Sigmoid colon (tissue), 7 donors: Measurements from ENCODE around the gene DEFB121. TPM values are rescaled to one million over a fixed set of nuclear protein-coding genes. Genes with fewer than 3 reads are reported as not detected.

Experiments
- DNase-seq: peaks from one replicate; pipeline ENCODE4 v3.0.0-alpha.2; 2019
- H3K27ac ChIP-seq, 4 donors: fragments of 200-600 bp; sonication (generic); one replicate each; pipeline ENCODE4 v1.5.1; 2016 to 2019; ENCODE audit warnings: mild to moderate bottlenecking in 1 of 4
- H3K27me3 ChIP-seq, 3 donors: fragments of 200-600 bp; sonication (generic); one replicate each; pipeline ENCODE4 v1.5.1; 2019; ENCODE audit warnings: mild to moderate bottlenecking in 1 of 3
- H3K36me3 ChIP-seq, 4 donors: fragments of 200-600 bp; sonication (generic); one replicate each; pipeline ENCODE4 v1.5.1; 2016 to 2019
- H3K4me1 ChIP-seq, 4 donors: fragments of 200-600 bp; sonication (generic); one replicate each; pipeline ENCODE4 v1.5.1; 2017 to 2019
- H3K4me3 ChIP-seq, 4 donors: fragments of 200-600 bp; sonication (generic); one replicate each; pipeline ENCODE4 v1.5.1; 2017 to 2019; ENCODE audit warnings: mild to moderate bottlenecking in 2 of 4, moderate library complexity in 1 of 4
- H3K9me3 ChIP-seq, 4 donors: fragments of 200-600 bp in 3 of 4; sonication (generic) in 3 of 4; one replicate each; pipeline versions ENCODE4 v1.5.1 to v1.6.1; 2013 to 2019
- EP300 ChIP-seq, 4 donors: sonication (generic); formaldehyde crosslinking; IDR thresholded peaks; one replicate each; pipeline ENCODE4 v1.6.1; 2017; ENCODE audit warnings: antibody characterized with exemption in 4 of 4
- POLR2A ChIP-seq, 2 donors: fragments of 450-650 bp; IDR thresholded peaks; one replicate each; pipeline ENCODE4 v1.6.1; 2016; ENCODE audit warnings: antibody characterized with exemption in 2 of 2, mild to moderate bottlenecking in 2 of 2, moderate library complexity in 2 of 2
- POLR2AphosphoS5 ChIP-seq, 4 donors: sonication (generic); formaldehyde crosslinking; IDR thresholded peaks; one replicate each; pipeline ENCODE4 v1.6.1; 2017; ENCODE audit warnings: antibody characterized with exemption in 4 of 4
- WGBS, 2 donors: extraction: QIAGEN DNeasy Blood & Tissue Kit; methylation state at CpG; one replicate each; pipeline ENCODE4 v1.1.7; 2013; 5-methylcytosine and 5-hydroxymethylcytosine counted together
- intact Hi-C: fragments of 100-400 bp; cut with DNase I; formaldehyde crosslinking; loops from one replicate; pipeline ENCODE4 v1.15.1; 2023
- polyA plus RNA-seq, 3 donors: library from polyadenylated mRNA; stranded (reverse); fragments of 200-250 nt; gene quantifications; one replicate each; pipeline ENCODE4 v1.2.3, GENCODE V29; 2013
- total RNA-seq, 4 donors: library from RNA; depleted of rRNA; stranded (reverse); fragments of >200 nt; gene quantifications; one replicate each; pipeline ENCODE4 v1.1.0, GENCODE V29; 2016
- TF ChIP-seq, protein P1 (sequence below), 4 experiments: fragments of 450-650 bp in 3 of 4; fragments of 200-600 bp in 1 of 4; IDR thresholded peaks; one replicate each; pipeline ENCODE4 v1.5.1; 2016 to 2019; ENCODE audit warnings: antibody characterized with exemption in 4 of 4, mild to moderate bottlenecking in 3 of 4, moderate library complexity in 2 of 4
- donor health status: healthy with polysubstance abuse.
- donor health status: Bipolar disorder and iron deficiency.
- donor health status: healthy.

Gene DEFB121
- total and polyA plus RNA-seq, 7 donors = not detected

GRCh38 chr20:31403886-31404285 lies 2.1 kb downstream of the DEFB121 start:
- Histone ChIP-seq H3K4me3 (no peak overlapping the region), H3K27ac (no peak overlapping the region), H3K27me3 (no peaks in the 10 kb centered on the region), H3K9me3 (no peaks in the 10 kb centered on the region), H3K36me3 (no peaks in the 10 kb centered on the region), H3K4me1 (no peaks in the 10 kb centered on the region)
- no peak for TF ChIP-seq EP300 (IDR thresholded peaks at IDR 0.05)
- TF ChIP-seq, protein P1, sequence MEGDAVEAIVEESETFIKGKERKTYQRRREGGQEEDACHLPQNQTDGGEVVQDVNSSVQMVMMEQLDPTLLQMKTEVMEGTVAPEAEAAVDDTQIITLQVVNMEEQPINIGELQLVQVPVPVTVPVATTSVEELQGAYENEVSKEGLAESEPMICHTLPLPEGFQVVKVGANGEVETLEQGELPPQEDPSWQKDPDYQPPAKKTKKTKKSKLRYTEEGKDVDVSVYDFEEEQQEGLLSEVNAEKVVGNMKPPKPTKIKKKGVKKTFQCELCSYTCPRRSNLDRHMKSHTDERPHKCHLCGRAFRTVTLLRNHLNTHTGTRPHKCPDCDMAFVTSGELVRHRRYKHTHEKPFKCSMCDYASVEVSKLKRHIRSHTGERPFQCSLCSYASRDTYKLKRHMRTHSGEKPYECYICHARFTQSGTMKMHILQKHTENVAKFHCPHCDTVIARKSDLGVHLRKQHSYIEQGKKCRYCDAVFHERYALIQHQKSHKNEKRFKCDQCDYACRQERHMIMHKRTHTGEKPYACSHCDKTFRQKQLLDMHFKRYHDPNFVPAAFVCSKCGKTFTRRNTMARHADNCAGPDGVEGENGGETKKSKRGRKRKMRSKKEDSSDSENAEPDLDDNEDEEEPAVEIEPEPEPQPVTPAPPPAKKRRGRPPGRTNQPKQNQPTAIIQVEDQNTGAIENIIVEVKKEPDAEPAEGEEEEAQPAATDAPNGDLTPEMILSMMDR (IDR thresholded peaks at IDR 0.05) = no peak
- 61 to 68% methylated on average over 1 of the region's 1 CpG for WGBS, 2 donors
- DNase-seq = no peak
- intact Hi-C loops = no loop called here

- 50 to 51% methylated on average over 3 of the region's 3 CpGs for WGBS, 2 donors
- Histone ChIP-seq H3K4me3 (no peak overlapping the region), H3K27me3 (no peaks in the 10 kb centered on the region), H3K9me3 (no peaks in the 10 kb centered on the region), H3K4me1 (no peaks in the 10 kb centered on the region), H3K36me3 (no peaks in the 10 kb centered on the region), H3K27ac (no peak overlapping the region)
- intact Hi-C loops = no loop called here
- no peak for DNase-seq
- TF ChIP-seq, protein P1 (IDR thresholded peaks at IDR 0.05) = no peak
- no peak for TF ChIP-seq EP300 (IDR thresholded peaks at IDR 0.05)
- TF ChIP-seq POLR2AphosphoS5 (IDR thresholded peaks at IDR 0.05) = no peak
- no peak for TF ChIP-seq POLR2A (IDR thresholded peaks at IDR 0.05)
These were observed 11.1 kb downstream of the DEFB121 start for GRCh38 chr20:31394900-31395299.

- Histone ChIP-seq H3K4me1 (no peaks in the 10 kb centered on the region), H3K27me3 (no peaks in the 10 kb centered on the region), H3K36me3 (no peaks in the 10 kb centered on the region), H3K4me3 (no peak overlapping the region), H3K9me3 (no peaks in the 10 kb centered on the region), H3K27ac (no peak overlapping the region)
- 72 to 80% methylated on average over 2 of the region's 2 CpGs for WGBS, 2 donors
- DNase-seq = no peak
- TF ChIP-seq POLR2A (IDR thresholded peaks at IDR 0.05) (no peak), EP300 (IDR thresholded peaks at IDR 0.05) (no peak), POLR2AphosphoS5 (IDR thresholded peaks at IDR 0.05) (no peak)
- TF ChIP-seq, protein P1 (IDR thresholded peaks at IDR 0.05) = no peak
- intact Hi-C loops = no loop called here
These were observed 13.2 kb downstream of the DEFB121 start for GRCh38 chr20:31392836-31393235.

GRCh38 chr20:31390490-31390889 lies 15.5 kb downstream of the DEFB121 start, which contains the start of gene DEFB119:
DEFB119 (minus strand) TSS chr20:31390590; CDS start chr20:31390483, 107 bp downstream.
- Histone ChIP-seq H3K27me3 (no peaks in the 10 kb centered on the region), H3K9me3 (no peaks in the 10 kb centered on the region), H3K4me1 (no peaks in the 10 kb centered on the region), H3K27ac (no peak within 1 kb of the TSS), H3K4me3 (no peak within 1 kb of the TSS), H3K36me3 (no peaks in the 10 kb centered on the region)
- intact Hi-C loops = no loop called here
- no peak for DNase-seq
- TF ChIP-seq POLR2A (IDR thresholded peaks at IDR 0.05) (no peak), POLR2AphosphoS5 (IDR thresholded peaks at IDR 0.05) (no peak)
- 33 to 47% methylated on average over 1 of the region's 1 CpG for WGBS, 2 donors

DNA sequence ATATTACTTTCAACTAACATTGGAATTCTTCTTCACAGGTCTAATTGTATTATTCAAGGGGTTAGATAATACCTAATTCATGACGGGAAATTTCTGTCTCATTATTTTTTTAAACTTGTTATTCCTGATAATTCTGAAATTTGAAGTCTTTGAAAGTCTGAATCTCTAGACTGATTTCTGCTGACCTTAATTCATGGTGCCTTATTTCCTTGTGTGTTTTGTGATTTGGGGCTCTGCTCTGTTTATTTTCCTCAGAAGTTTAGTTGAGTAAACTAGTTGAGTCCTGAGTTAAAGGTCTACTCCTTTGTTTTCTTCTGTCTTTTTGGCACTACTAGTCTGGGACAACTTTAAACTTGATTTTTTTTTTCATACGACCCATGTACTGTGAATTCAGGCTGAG lies 31.7 kb downstream of the DEFB121 start:
- TF ChIP-seq EP300 (IDR thresholded peaks at IDR 0.05) = no peak
- TF ChIP-seq, protein P1 (IDR thresholded peaks at IDR 0.05) = no peak
- no peak for TF ChIP-seq POLR2AphosphoS5 (IDR thresholded peaks at IDR 0.05)
- TF ChIP-seq POLR2A (IDR thresholded peaks at IDR 0.05) = no peak
- Histone ChIP-seq H3K27me3 (no peaks in the 10 kb centered on the region), H3K4me1 (no peaks in the 10 kb centered on the region), H3K9me3 (no peaks in the 10 kb centered on the region), H3K4me3 (no peak overlapping the region), H3K27ac (no peak overlapping the region), H3K36me3 (no peaks in the 10 kb centered on the region)
- WGBS, 2 donors = 79% methylated on average over 2 of the region's 2 CpGs
- intact Hi-C loops = no loop called here
- no peak for DNase-seq
